WTC11 (cell line): Measurements from ENCODE around the gene SALL1. TPM values are rescaled to one million over a fixed set of nuclear protein-coding genes. Genes with fewer than 3 reads are reported as not detected.

Source experiments
- ATAC-seq: fragments of 200-7000 bp; cut with Tn5 transposase; 2 replicates; pipeline ENCODE4 v1.10.0; 2021; ENCODE audit warnings: mild to moderate bottlenecking, moderate library complexity
- CTCF ChIA-PET: fragments of 300-600 bp; sonication (Branson Sonifier 250); formaldehyde crosslinking; loops from one replicate; lab custom pipeline; 2021; ENCODE audit warnings: antibody characterized with exemption; lab: Charles Lee
- POLR2A ChIA-PET: fragments of 350-600 bp; sonication (Branson Sonifier 250); formaldehyde crosslinking; loops from one replicate; lab custom pipeline; 2021; ENCODE audit warnings: antibody characterized with exemption; lab: Charles Lee
- DNase-seq: peaks from one replicate; pipeline ENCODE4 v3.0.0; 2021; ENCODE audit warnings: low spot score
- H3K27ac Mint-ChIP-seq: 2 replicates; pipeline ENCODE4 v1.8.0; 2021; ENCODE audit warnings: mixed read lengths
- H3K27me3 Mint-ChIP-seq: 2 replicates; pipeline ENCODE4 v1.8.0; 2021; ENCODE audit warnings: low read depth, mild to moderate bottlenecking, moderate library complexity, mixed read lengths
- H3K36me3 Mint-ChIP-seq: 2 replicates; pipeline ENCODE4 v1.8.0; 2021; ENCODE audit warnings: mixed read lengths
- H3K4me1 Mint-ChIP-seq: 2 replicates; pipeline ENCODE4 v1.8.0; 2022; ENCODE audit warnings: mixed read lengths
- H3K4me3 Mint-ChIP-seq: 2 replicates; pipeline ENCODE4 v1.8.0; 2021; ENCODE audit warnings: mild to moderate bottlenecking, moderate library complexity, mixed read lengths
- H3K9me3 Mint-ChIP-seq: 2 replicates; pipeline ENCODE4 v1.8.0; 2021; ENCODE audit warnings: mixed read lengths
- CREM ChIP-seq: sonication (generic); formaldehyde crosslinking; IDR thresholded peaks from 2 replicates; pipeline ENCODE4 v1.8.1; 2022; ENCODE audit warnings: mild to moderate bottlenecking, missing genetic modification reagents, moderate library complexity
- EMX1 ChIP-seq: fragments of 250-450 bp; sonication (Bioruptor Pico); IDR thresholded peaks from 2 replicates; pipeline ENCODE4 v1.8.0; 2021; ENCODE audit warnings: mild to moderate bottlenecking
- JAZF1 ChIP-seq: fragments of 250-450 bp; sonication (Bioruptor Pico); IDR thresholded peaks from 2 replicates; pipeline ENCODE4 v1.9.0; 2021; ENCODE audit warnings: moderate library complexity, mild to moderate bottlenecking, inconsistent platforms
- ZNF138 ChIP-seq: sonication (generic); formaldehyde crosslinking; conservative IDR thresholded peaks from 2 replicates; pipeline ENCODE4 v1.8.1; 2022; ENCODE audit warnings: mild to moderate bottlenecking, moderate library complexity, missing genetic modification reagents
- ZNF671 ChIP-seq: fragments of 250-450 bp; sonication (Bioruptor Pico); IDR thresholded peaks from 2 replicates; pipeline ENCODE4 v1.8.0; 2021; ENCODE audit warnings: mild to moderate bottlenecking
- total RNA-seq: library from RNA; stranded (reverse); gene quantifications from 3 replicates; pipeline ENCODE4 v1.2.3, GENCODE V29; 2021
- TF ChIP-seq, protein P1 (sequence below): sonication (generic); formaldehyde crosslinking; IDR thresholded peaks from 2 replicates; pipeline ENCODE4 v1.8.1; 2022; ENCODE audit warnings: mild to moderate bottlenecking, missing genetic modification reagents, moderate library complexity, borderline replicate concordance
- TF ChIP-seq, protein P2 (sequence below): sonication (generic); formaldehyde crosslinking; conservative IDR thresholded peaks from 2 replicates; pipeline ENCODE4 v1.8.1; 2023; ENCODE audit warnings: mild to moderate bottlenecking, low read depth, missing genetic modification reagents, moderate library complexity
- TF ChIP-seq, protein P3 (sequence below): sonication (generic); formaldehyde crosslinking; IDR thresholded peaks from 2 replicates; pipeline ENCODE4 v1.8.0; 2022; ENCODE audit warnings: mild to moderate bottlenecking, missing genetic modification reagents
- TF ChIP-seq, protein P4 (sequence below): fragments of 250-450 bp; sonication (Bioruptor Pico); IDR thresholded peaks from 2 replicates; pipeline ENCODE4 v1.9.0; 2021; ENCODE audit warnings: mild to moderate bottlenecking
- TF ChIP-seq, protein P5 (sequence below): sonication (generic); formaldehyde crosslinking; IDR thresholded peaks from 2 replicates; pipeline ENCODE4 v1.8.0; 2023; ENCODE audit warnings: missing genetic modification reagents, mild to moderate bottlenecking, borderline replicate concordance

The SALL1 gene
- total RNA-seq, 1 experiment from 2014 or later = 63.9 TPM

DNA sequence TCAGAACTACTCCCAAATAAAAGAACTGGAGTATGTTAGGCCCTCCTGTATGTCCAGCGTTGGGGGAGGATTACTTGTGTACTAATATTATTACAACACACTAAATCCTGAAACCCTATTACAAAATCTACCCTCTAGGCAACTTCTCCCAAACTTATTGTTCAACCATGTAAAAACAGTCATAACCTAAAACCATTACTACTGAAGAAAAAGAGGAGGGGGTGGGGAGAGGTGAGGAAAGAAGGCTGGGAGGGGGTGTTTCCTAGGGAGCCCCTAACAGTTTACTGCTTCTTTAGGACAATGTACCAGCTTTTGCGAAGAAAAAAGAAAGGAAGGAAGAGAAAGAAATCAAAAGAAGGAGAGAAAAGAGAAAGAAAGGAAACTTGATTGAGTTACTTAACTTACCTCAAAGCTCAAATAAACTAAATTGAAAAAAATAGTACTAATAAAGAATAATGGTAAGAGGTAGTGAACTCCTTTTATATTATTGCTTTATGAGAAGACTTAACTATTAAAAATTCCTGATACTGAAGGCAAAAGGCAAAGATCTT lies 2.3 kb downstream of the SALL1 start:
- DNase-seq = no peak
- Mint-ChIP-seq H3K9me3 (no peaks in the 10 kb centered on the region), H3K4me1 (peaks cover 62% of the 10 kb centered on the region), H3K27me3 (peaks cover 7% of the 10 kb centered on the region), H3K27ac (no peak overlapping the region), H3K36me3 (peaks cover 2% of the 10 kb centered on the region), H3K4me3 (peak overlapping the region; percentile 90)
- TF ChIP-seq, protein P1, sequence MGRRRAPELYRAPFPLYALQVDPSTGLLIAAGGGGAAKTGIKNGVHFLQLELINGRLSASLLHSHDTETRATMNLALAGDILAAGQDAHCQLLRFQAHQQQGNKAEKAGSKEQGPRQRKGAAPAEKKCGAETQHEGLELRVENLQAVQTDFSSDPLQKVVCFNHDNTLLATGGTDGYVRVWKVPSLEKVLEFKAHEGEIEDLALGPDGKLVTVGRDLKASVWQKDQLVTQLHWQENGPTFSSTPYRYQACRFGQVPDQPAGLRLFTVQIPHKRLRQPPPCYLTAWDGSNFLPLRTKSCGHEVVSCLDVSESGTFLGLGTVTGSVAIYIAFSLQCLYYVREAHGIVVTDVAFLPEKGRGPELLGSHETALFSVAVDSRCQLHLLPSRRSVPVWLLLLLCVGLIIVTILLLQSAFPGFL = no peak
- TF ChIP-seq, protein P2, sequence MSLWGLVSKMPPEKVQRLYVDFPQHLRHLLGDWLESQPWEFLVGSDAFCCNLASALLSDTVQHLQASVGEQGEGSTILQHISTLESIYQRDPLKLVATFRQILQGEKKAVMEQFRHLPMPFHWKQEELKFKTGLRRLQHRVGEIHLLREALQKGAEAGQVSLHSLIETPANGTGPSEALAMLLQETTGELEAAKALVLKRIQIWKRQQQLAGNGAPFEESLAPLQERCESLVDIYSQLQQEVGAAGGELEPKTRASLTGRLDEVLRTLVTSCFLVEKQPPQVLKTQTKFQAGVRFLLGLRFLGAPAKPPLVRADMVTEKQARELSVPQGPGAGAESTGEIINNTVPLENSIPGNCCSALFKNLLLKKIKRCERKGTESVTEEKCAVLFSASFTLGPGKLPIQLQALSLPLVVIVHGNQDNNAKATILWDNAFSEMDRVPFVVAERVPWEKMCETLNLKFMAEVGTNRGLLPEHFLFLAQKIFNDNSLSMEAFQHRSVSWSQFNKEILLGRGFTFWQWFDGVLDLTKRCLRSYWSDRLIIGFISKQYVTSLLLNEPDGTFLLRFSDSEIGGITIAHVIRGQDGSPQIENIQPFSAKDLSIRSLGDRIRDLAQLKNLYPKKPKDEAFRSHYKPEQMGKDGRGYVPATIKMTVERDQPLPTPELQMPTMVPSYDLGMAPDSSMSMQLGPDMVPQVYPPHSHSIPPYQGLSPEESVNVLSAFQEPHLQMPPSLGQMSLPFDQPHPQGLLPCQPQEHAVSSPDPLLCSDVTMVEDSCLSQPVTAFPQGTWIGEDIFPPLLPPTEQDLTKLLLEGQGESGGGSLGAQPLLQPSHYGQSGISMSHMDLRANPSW = no peak
- TF ChIP-seq, protein P3, sequence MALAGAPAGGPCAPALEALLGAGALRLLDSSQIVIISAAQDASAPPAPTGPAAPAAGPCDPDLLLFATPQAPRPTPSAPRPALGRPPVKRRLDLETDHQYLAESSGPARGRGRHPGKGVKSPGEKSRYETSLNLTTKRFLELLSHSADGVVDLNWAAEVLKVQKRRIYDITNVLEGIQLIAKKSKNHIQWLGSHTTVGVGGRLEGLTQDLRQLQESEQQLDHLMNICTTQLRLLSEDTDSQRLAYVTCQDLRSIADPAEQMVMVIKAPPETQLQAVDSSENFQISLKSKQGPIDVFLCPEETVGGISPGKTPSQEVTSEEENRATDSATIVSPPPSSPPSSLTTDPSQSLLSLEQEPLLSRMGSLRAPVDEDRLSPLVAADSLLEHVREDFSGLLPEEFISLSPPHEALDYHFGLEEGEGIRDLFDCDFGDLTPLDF (CRISPR knock-in tag) = no peak
- TF ChIP-seq, protein P4, sequence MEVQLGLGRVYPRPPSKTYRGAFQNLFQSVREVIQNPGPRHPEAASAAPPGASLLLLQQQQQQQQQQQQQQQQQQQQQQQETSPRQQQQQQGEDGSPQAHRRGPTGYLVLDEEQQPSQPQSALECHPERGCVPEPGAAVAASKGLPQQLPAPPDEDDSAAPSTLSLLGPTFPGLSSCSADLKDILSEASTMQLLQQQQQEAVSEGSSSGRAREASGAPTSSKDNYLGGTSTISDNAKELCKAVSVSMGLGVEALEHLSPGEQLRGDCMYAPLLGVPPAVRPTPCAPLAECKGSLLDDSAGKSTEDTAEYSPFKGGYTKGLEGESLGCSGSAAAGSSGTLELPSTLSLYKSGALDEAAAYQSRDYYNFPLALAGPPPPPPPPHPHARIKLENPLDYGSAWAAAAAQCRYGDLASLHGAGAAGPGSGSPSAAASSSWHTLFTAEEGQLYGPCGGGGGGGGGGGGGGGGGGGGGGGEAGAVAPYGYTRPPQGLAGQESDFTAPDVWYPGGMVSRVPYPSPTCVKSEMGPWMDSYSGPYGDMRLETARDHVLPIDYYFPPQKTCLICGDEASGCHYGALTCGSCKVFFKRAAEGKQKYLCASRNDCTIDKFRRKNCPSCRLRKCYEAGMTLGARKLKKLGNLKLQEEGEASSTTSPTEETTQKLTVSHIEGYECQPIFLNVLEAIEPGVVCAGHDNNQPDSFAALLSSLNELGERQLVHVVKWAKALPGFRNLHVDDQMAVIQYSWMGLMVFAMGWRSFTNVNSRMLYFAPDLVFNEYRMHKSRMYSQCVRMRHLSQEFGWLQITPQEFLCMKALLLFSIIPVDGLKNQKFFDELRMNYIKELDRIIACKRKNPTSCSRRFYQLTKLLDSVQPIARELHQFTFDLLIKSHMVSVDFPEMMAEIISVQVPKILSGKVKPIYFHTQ (CRISPR knock-in tag) = no peak
- TF ChIP-seq, protein P5, sequence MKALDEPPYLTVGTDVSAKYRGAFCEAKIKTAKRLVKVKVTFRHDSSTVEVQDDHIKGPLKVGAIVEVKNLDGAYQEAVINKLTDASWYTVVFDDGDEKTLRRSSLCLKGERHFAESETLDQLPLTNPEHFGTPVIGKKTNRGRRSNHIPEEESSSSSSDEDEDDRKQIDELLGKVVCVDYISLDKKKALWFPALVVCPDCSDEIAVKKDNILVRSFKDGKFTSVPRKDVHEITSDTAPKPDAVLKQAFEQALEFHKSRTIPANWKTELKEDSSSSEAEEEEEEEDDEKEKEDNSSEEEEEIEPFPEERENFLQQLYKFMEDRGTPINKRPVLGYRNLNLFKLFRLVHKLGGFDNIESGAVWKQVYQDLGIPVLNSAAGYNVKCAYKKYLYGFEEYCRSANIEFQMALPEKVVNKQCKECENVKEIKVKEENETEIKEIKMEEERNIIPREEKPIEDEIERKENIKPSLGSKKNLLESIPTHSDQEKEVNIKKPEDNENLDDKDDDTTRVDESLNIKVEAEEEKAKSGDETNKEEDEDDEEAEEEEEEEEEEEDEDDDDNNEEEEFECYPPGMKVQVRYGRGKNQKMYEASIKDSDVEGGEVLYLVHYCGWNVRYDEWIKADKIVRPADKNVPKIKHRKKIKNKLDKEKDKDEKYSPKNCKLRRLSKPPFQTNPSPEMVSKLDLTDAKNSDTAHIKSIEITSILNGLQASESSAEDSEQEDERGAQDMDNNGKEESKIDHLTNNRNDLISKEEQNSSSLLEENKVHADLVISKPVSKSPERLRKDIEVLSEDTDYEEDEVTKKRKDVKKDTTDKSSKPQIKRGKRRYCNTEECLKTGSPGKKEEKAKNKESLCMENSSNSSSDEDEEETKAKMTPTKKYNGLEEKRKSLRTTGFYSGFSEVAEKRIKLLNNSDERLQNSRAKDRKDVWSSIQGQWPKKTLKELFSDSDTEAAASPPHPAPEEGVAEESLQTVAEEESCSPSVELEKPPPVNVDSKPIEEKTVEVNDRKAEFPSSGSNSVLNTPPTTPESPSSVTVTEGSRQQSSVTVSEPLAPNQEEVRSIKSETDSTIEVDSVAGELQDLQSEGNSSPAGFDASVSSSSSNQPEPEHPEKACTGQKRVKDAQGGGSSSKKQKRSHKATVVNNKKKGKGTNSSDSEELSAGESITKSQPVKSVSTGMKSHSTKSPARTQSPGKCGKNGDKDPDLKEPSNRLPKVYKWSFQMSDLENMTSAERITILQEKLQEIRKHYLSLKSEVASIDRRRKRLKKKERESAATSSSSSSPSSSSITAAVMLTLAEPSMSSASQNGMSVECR = no peak
- TF ChIP-seq ZNF671 (CRISPR knock-in tag) = no peak
- TF ChIP-seq JAZF1 (CRISPR knock-in tag) = no peak
- TF ChIP-seq ZNF138 (CRISPR knock-in tag) = no peak
- no peak for TF ChIP-seq EMX1 (CRISPR knock-in tag)
- no peak for TF ChIP-seq CREM (CRISPR knock-in tag)
- CTCF ChIA-PET = interaction anchor here (1.0 kb wide), 1 partner anchor 342 kb away, joined by 4 read pairs; no protein-coding TSS in a partner anchor
- POLR2A ChIA-PET = interaction anchor here (1.0 to 1.4 kb wide), 2 partner anchors 33 to 80 kb away, joined by 3 to 6 read pairs; no protein-coding TSS in a partner anchor
- ATAC-seq = no peak
